GM21360 (cell line): ENCODE results near the gene CYP1B1.
"Not testable (repeated sequence)": the region's sequence is repeated elsewhere in the genome, so short reads cannot be mapped to it uniquely, and the experiment has no call there.

ENCODE experiments used
- ATAC-seq: cut with Tn5 transposase; IDR thresholded peaks from one replicate; pipeline ENCODE4 v1.9.1; 2021; ENCODE audit warnings: mild to moderate bottlenecking, moderate library complexity; ENCODE audit not compliant: unreplicated experiment

Gene CYP1B1

DNA sequence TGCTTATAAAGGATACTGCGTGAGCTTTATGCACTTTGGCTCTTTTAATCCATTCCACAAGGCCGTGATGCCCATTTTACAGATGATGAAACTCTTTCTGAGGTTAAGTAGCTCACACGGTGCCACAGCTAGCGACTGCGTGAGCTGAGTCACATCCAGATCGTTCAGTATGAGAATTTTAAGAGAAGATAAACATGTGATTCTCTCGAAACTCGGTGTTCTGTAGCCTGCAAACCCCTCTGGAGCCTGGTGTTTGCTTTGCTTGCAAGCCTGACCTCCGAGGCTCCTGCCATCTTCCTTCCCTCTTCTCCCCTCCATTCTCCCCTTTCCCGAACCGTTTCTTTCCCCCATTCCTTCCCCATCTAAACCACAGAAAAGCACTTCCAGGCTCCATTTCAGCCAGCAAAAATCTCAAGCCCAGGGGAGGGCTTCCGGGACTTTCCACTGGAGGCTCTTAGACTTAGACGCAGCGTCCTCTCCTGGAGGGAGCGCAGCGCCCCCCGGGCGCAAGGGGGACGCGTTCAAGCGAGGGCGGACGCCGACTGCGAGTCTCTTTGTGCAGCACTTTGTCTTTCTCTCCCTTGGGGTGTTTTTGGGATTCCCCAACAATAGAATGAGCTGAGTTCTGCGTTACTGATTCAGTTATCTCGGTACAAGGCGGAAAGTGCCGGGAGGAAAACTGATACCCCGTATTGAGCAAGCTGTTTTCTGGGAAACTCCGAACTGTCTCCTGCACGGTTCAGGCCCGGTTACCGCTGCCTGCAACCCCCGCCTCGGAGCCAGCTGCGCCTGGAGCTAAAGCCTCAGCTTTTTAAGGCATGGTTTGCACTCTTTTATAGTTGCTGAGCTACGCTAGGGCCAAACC lies 38.0 kb downstream of the CYP1B1 start:
- peak; percentile 66 for ATAC-seq

DNA sequence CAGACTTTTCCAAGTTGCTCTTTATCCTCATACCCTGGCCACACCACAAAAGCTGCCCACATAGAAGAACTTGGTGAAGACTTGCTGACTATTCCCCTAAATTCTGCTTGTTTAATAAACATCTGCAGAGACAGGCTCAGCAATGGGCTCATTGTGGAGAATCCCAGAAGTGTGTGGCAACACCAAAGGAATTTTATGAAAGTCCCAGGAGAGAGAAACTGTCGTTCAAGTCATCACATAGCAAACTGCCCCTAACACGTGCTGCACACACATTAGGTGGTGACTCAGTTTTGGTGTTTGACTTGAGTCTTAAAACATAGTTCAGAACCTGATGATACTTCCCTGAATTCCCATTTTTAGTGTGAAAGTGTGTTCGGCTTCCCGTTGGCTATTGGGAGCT lies 38.6 kb downstream of the CYP1B1 start:
- no peak for ATAC-seq

DNA sequence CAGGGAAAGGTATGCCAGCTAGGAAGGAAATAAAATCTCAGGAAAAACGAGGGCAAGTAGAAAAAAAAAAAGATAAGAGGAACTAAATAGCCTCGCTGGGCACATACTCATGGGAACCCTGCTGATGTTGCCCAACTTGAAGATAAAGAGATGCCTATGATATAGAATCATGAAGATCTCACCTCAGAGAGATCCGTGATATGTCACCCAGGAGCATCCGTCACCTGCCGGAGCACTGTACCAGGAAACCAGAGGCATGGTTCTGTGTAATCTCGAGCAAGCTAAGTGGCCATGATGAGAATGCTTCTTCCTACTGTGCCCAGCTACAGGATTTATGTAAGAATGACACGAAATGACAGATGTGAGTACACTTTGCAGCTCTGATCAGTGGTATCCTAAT lies 40.0 kb downstream of the CYP1B1 start:
- ATAC-seq: no peak

DNA sequence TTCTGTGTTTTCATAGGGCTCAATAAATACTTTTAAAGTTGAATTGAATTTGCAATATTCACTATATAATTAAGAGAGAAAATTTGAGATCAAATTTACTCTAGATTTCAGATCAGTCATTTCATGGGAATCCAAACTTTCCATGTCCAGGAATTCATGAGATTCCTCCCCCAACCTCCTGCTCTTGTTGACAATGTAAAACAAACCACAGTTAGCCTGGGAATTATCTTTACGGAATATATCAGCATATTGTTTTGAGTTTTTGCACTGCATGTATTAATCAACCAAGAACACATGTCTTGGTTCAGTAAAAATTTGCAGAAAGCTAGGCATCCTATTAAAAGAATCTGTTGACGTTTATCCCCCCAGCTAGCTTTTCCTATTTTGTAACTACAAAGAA lies 42.3 kb downstream of the CYP1B1 start:
- no peak for ATAC-seq

DNA sequence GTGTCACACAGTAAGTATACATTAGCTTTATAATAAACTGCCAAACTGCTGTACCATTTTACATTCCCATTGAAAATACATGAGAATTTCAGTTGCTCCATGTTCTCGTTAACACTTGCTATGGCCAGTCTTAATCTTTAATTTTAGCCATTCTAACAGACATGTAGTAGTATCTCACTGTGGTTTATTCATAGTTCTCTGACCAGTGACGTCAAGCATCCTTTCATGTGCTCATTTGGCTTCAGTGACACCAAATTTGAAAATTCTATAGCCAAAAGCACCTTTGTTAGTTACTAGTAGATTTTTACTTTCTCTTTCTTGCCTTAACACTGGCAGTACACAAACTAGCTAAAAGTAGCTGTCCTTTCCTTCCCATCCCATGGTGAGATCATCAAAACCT lies 43.0 kb downstream of the CYP1B1 start:
- ATAC-seq: no peak

DNA sequence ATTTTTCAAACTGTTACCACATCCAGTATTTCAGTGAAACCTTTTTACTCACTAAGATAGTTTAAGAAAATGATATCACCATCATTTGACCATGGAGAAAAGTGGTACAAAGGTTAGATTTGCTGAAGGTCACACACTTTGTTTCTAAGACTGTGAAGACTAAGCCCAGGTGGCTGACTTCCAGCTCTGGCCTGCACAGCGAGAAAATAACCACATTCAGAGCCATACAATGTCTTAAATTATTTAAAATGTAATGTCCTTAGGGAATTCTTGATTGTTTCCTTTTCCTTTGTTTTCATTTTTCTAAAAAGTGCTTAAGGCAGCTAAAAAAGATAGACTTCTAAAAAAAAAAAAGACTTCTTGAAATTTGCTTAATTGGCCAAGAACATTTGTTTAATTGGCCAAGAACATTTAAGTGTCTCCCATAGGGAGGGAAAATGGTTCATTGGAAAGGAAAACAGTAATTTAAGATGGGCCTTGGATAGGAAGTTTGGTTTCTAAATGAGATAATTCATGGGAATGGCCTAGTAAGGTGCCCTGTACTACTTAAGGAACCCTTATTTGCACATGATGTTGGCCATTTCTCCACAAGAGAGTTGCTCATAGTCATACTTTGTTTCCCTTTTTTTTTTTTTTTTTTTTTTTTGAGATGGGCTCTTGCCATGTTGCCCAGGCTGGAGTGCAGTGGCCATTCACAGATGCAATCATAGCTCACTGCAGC lies 45.2 kb downstream of the CYP1B1 start:
- no peak for ATAC-seq

DNA sequence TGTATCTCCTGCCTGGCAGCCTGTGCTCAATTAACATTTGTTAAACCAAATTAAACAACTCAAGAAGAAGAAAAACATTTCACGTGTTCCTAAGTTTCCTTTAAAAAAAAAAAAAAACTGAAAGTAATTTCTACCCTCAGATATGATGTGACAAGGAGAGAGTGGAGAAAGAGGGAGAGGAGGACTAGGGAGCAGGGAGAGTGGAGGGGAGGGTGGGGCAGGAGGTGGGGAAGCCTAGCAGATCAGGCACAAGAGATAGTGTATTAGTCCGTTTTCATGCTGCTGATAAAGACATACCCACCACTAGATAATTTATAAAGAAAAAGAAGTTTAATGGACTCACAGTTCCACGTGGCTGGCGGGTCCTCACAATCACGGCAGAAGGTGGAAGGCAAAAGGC lies 46.4 kb downstream of the CYP1B1 start:
- ATAC-seq: no peak

DNA sequence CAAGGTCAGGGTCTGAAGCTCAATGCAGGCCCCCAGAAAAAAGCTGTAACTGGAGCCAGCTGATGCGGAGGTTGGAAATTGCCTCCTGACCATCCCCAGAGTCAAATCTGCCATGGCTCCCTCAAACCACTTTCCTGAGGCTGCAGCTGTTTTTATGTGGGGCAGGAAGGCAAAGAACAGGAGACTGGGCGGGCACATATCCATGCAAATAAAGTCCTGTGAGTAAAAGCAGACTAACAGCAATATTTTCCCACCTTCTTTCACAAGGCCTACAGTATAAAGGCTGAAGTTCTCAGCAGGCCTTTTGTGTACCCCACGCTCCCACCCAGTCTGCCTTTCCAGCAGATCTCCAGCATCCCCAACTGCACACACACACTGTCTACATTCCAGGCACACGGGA lies 47.1 kb downstream of the CYP1B1 start:
- ATAC-seq: no peak

DNA sequence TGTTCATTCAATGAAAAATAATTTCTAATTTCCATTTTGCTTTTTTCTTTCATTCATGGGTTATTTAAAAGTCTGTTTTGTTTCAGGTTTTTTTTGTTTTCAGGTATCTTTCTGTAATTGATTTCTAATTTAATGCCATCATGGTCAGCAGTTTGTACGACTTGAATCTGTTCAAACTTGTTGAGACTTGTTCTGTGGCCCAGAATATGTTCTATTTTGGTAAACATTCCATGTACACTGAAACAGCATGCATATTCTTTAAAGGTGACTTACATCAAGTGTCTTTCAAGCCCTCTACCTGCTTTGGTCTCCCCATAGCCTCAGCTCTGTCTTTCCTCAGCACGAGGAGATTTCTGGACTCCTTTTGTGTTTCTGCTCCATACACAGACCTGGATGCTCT lies 49.1 kb downstream of the CYP1B1 start:
- ATAC-seq: no peak

DNA sequence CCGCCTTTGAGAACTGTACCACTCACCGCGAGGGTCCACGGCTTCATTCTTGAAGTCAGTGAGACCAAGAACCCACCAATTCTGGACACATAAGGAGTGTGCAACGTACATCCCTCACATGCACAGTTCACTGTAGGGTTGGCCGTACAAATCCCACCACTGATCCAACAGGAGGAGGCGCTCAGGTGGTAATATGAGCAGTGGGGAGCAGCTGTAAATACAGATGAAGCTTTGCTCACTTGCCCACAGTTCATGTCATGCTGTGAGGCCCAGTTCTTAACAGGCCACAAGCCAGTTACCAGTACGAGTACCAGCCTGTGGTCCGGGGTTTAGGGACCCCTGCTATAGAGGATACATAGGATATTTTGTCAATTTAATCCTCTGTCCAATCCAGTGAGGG lies 54.4 kb downstream of the CYP1B1 start:
- no peak for ATAC-seq

DNA sequence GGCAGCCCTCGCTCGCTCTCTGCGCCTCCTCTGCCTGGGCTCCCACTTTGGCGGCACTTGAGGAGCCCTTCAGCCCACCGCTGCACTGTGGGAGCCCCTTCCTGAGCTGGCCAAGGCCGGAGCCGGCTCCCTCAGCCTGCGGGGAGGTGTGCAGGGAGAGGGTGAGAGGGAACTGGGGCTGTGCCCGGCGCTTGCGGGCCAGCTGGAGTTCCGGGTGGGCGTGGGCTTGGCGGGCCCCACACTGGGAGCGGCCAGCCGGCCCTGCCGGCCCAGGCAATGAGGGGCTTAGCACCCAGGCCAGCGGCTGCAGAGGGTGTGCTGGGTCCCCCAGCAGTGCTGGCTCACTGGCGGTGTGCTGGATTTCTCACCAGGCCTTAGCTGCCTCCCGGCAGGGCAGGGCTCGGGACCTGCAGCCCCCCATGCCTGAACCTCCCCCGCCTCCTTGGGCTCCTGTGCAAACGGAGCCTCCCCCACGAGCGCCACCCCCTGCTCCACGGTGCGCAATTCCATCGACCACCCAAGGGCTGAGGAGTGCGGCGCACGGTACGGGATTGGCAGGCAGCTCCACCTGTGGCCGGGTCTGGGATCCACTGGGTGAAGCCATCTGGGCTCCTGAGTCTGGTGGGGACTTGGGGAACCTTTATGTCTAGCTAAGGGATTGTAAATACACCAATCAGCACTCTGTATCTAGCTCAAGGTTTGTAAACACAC lies 55.4 kb downstream of the CYP1B1 start:
- not testable (repeated sequence) for ATAC-seq

DNA sequence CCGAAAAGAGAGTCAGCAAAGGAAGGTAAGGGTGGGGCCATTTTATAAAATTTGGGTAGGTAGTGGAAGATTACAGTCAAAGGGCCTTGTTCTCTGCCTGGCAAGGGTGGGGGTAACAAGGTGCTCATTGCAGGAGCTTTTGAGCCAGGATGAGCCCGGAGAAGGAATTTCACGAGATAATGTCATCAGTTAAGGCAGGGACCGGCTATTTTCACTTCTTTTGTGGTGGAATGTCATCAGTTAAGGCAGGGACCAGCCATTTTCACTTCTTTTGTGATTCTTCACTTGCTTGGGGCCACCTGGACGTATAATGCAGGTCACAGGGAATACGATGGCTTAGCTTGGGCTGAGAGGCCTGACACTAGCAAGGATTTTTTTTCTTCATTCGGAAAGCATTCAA lies 58.1 kb downstream of the CYP1B1 start:
- no peak for ATAC-seq
